ENCODE results near the gene HIPK2.

The HIPK2 gene

GRCh38 chr7:139566736-139567646, 210.8 kb downstream of the HIPK2 start:
- peak; percentile 37 for DNase-seq (ENCODE audit: low spot score)

- peak; percentile 23 for DNase-seq (ENCODE audit: low spot score)
These were observed 211.7 kb downstream of the HIPK2 start for GRCh38 chr7:139566075-139566474.

GRCh38 chr7:139563856-139564255, 213.9 kb downstream of the HIPK2 start:
- no peak for DNase-seq (ENCODE audit: low spot score)

- peak; percentile 45 for DNase-seq (ENCODE audit: low spot score)
These were observed 214.7 kb downstream of the HIPK2 start for GRCh38 chr7:139562961-139563565.

- DNase-seq (ENCODE audit: low spot score) = peak; percentile 29
These were observed 215.3 kb downstream of the HIPK2 start for GRCh38 chr7:139562491-139562890.

- no peak for DNase-seq (ENCODE audit: low spot score)
These were observed 217.1 kb downstream of the HIPK2 start for GRCh38 chr7:139560678-139561077.

GRCh38 chr7:139560199-139560598, 217.6 kb downstream of the HIPK2 start:
- DNase-seq (ENCODE audit: low spot score) = no peak

- DNase-seq (ENCODE audit: low spot score) = no peak
These were observed 218.3 kb downstream of the HIPK2 start for GRCh38 chr7:139559364-139560105.

- DNase-seq (ENCODE audit: low spot score) = peak; percentile 43
These were observed 219.8 kb downstream of the HIPK2 start for GRCh38 chr7:139557857-139558581.

GRCh38 chr7:139553991-139554700, 223.7 kb downstream of the HIPK2 start:
- peak; percentile 44 for DNase-seq (ENCODE audit: low spot score)

- peak; percentile 29 for DNase-seq (ENCODE audit: low spot score)
These were observed 229.3 kb downstream of the HIPK2 start for GRCh38 chr7:139548302-139549028.

GRCh38 chr7:139544645-139545044, 233.2 kb downstream of the HIPK2 start:
- DNase-seq (ENCODE audit: low spot score) = no peak

GRCh38 chr7:139543801-139544603, 233.8 kb downstream of the HIPK2 start:
- no peak for DNase-seq (ENCODE audit: low spot score)

GRCh38 chr7:139542308-139543151, 235.3 kb downstream of the HIPK2 start:
- no peak for DNase-seq (ENCODE audit: low spot score)

GRCh38 chr7:139541600-139542307, 236.0 kb downstream of the HIPK2 start:
- DNase-seq (ENCODE audit: low spot score) = peak; percentile 70

- DNase-seq (ENCODE audit: low spot score) = no peak
These were observed 237.6 kb downstream of the HIPK2 start for GRCh38 chr7:139540203-139540602.

GRCh38 chr7:139538881-139539635, 238.7 kb downstream of the HIPK2 start:
- DNase-seq (ENCODE audit: low spot score) = no peak

Measured in ecto neural progenitor cell (in vitro differentiated cells).